ENCODE data around the gene ZNF182.

GRCh38 chrX:47960406-47960805 lies 43.4 kb downstream of the ZNF182 start:
- TF ChIP-seq, protein P1, sequence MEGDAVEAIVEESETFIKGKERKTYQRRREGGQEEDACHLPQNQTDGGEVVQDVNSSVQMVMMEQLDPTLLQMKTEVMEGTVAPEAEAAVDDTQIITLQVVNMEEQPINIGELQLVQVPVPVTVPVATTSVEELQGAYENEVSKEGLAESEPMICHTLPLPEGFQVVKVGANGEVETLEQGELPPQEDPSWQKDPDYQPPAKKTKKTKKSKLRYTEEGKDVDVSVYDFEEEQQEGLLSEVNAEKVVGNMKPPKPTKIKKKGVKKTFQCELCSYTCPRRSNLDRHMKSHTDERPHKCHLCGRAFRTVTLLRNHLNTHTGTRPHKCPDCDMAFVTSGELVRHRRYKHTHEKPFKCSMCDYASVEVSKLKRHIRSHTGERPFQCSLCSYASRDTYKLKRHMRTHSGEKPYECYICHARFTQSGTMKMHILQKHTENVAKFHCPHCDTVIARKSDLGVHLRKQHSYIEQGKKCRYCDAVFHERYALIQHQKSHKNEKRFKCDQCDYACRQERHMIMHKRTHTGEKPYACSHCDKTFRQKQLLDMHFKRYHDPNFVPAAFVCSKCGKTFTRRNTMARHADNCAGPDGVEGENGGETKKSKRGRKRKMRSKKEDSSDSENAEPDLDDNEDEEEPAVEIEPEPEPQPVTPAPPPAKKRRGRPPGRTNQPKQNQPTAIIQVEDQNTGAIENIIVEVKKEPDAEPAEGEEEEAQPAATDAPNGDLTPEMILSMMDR (IDR thresholded peaks at IDR 0.05), result no peak
- no peak for TF ChIP-seq POLR2A (IDR thresholded peaks at IDR 0.05)
